WI38 (cell line): ENCODE data around the gene C5orf34.

Experiments
- H3K4me3 ChIP-seq: 2 replicates; pipeline ENCODE4 v1.5.1; 2011; ENCODE audit warnings: low read depth, mild to moderate bottlenecking, control low read depth, low read length
- TF ChIP-seq, protein P1 (sequence below): IDR thresholded peaks from 2 replicates; pipeline ENCODE4 v1.5.1; 2012; ENCODE audit warnings: low read depth, mild to moderate bottlenecking, control low read depth, low read length

Gene C5orf34, protein sequence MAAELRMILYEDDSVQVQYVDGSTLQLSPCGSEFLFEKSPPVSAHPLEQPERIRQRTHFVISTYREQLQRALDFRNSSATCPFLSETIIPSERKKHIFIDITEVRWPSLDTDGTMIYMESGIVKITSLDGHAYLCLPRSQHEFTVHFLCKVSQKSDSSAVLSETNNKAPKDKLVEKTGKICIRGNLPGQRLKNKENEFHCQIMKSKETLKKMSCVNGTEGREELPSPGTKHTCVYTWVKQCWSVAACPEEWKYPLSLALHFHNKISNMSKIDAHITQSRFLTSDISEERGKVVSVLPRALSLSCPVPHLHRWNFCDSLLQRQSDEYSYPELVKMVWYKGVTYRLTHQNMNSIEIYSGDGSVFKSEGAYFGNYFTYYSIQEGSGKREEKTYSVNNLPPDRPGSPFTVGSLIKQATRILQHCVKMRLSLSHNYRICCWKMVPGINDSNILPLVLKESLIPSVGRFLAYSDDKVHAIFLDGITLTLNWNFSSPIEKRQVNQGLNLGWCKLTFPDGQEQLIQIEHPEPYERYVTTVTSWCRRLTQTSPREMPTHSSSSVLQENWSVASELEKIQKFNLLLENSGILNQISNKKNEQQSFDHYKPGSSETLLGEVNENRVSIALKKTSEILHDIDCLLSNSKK

GRCh38 chr5:43514816-43515677, at the start of gene C5orf34:
C5orf34 (minus strand) TSS chr5:43515148; CDS start chr5:43509339, 5,809 bp downstream.
- TF ChIP-seq, protein P1, sequence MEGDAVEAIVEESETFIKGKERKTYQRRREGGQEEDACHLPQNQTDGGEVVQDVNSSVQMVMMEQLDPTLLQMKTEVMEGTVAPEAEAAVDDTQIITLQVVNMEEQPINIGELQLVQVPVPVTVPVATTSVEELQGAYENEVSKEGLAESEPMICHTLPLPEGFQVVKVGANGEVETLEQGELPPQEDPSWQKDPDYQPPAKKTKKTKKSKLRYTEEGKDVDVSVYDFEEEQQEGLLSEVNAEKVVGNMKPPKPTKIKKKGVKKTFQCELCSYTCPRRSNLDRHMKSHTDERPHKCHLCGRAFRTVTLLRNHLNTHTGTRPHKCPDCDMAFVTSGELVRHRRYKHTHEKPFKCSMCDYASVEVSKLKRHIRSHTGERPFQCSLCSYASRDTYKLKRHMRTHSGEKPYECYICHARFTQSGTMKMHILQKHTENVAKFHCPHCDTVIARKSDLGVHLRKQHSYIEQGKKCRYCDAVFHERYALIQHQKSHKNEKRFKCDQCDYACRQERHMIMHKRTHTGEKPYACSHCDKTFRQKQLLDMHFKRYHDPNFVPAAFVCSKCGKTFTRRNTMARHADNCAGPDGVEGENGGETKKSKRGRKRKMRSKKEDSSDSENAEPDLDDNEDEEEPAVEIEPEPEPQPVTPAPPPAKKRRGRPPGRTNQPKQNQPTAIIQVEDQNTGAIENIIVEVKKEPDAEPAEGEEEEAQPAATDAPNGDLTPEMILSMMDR, result no peak
- peak within 1 kb of the TSS; percentile 90 for H3K4me3 ChIP-seq

- TF ChIP-seq, protein P1, result no peak
- H3K4me3 ChIP-seq, result no peak overlapping the region
These were observed 49.4 kb upstream of the C5orf34 start for GRCh38 chr5:43564289-43564850.

DNA sequence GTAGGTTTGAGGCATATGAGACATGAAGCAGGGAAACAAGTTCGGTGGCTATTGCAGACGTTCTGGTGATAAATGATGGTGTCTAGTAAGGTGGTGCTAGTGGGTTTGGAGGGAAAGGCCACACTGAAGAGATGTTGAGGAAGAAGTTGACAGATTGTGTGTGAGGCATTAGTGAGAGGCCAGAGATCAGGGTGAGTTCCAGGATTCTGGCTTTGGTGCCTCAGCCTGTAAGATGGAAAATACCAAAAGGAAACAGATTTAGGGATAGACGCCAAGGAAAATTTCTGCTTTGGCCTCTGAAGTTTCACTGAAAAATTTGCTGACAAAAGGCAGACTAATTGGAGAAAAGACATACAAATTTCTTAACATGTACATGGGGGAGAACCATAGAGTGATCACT, 48.4 kb upstream of the C5orf34 start:
- H3K4me3 ChIP-seq, result no peak overlapping the region
- TF ChIP-seq, protein P1, result no peak

GRCh38 chr5:43561356-43561755, 46.4 kb upstream of the C5orf34 start:
- H3K4me3 ChIP-seq, result no peak overlapping the region
- TF ChIP-seq, protein P1, result no peak

GRCh38 chr5:43560128-43560527, 45.2 kb upstream of the C5orf34 start:
- TF ChIP-seq, protein P1, result no peak
- no peak overlapping the region for H3K4me3 ChIP-seq

DNA sequence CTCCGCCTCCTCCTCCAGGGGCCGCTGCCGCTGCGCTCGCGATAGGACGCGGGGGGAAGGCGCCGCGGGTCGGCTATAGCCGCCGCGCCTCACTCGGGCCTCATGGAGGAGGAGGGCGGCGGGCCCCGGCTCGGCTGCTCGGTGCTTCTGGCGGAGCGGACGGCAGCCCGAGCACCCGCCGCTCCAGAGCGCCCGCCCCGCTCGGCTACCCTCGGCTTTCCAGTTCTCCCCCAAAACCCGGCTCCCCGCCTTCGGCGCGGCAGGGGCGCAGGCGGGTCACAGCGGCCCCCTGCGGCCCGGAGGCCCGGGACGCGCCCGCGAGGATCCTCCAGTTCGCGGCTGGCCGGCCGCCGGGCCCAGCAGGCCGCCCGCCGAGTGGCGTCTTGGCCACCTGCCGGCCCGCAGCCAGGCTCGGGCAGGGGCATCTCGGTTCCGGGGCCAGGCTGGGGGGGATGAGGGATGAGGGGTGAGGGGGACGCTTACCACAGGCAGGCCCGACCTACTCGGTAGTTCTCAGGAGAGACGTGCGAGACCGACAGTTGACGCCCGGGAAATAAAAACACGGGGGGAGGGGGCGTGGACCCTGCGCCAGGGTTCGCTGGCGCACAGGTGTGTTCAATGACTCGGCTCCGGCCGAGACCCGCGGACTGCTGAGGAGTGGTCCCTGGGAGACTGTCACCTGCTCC, 42.1 kb upstream of the C5orf34 start, which contains the start of gene PAIP1:
Gene PAIP1 (minus strand): TSS at position 221 of the 686 bp plus-strand sequence. CDS start 231 bp downstream, outside the sequence.
- TF ChIP-seq, protein P1, result no peak; the same call in 1 of the 2 replicates
- peak within 1 kb of the TSS; percentile 93 for H3K4me3 ChIP-seq

DNA sequence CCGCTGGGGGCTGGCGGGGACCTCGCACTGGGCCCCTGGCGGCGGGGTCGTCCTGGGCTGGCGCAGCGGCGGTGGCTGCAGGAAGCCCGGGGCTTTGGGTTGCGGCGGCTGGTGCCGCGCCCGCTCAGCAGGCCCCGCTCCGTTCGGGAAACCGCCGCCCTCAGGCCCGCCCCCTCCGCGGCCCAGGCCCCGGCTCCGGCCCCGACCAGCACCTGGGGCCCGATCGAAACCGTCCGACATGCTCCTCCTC, 41.6 kb upstream of the C5orf34 start:
- peak overlapping the region; percentile 93 for H3K4me3 ChIP-seq
